ENCODE data around the gene MTMR4.

- TF ChIP-seq, protein P1, sequence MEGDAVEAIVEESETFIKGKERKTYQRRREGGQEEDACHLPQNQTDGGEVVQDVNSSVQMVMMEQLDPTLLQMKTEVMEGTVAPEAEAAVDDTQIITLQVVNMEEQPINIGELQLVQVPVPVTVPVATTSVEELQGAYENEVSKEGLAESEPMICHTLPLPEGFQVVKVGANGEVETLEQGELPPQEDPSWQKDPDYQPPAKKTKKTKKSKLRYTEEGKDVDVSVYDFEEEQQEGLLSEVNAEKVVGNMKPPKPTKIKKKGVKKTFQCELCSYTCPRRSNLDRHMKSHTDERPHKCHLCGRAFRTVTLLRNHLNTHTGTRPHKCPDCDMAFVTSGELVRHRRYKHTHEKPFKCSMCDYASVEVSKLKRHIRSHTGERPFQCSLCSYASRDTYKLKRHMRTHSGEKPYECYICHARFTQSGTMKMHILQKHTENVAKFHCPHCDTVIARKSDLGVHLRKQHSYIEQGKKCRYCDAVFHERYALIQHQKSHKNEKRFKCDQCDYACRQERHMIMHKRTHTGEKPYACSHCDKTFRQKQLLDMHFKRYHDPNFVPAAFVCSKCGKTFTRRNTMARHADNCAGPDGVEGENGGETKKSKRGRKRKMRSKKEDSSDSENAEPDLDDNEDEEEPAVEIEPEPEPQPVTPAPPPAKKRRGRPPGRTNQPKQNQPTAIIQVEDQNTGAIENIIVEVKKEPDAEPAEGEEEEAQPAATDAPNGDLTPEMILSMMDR (IDR thresholded peaks at IDR 0.05; ENCODE audit: poor library complexity) = no peak
- TF ChIP-seq EZH2phosphoT487 (IDR thresholded peaks at IDR 0.05; ENCODE audit: low read depth, severe bottlenecking, unreplicated experiment) (no peak), EZH2 (IDR thresholded peaks at IDR 0.05; ENCODE audit: borderline replicate concordance) (no peak)
These were observed 26.6 kb downstream of the MTMR4 start, which contains the start of gene HSF5 for GRCh38 chr17:58487589-58488427.
